ENCODE data around the gene NRGN.

DNA sequence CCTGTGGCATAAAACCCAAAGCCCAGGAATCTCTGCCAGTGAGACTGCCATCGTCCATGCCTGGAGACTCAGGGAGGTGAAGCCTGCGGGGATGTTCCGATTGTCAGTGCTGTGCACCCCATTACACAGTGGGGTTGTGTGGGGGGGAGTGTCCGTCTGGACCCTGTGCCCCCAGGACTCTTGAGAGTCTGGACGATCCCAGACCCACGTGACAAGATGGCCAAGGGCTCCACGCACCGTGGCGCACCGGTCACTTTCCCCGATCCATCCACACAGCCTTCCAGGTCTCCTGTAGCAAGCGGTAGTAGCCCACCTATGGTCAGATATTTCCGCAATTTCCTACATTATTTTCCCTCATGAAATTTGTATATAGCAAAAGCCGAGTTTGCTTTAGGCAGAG, 20.9 kb upstream of the NRGN start:
- TF ChIP-seq, protein P1, sequence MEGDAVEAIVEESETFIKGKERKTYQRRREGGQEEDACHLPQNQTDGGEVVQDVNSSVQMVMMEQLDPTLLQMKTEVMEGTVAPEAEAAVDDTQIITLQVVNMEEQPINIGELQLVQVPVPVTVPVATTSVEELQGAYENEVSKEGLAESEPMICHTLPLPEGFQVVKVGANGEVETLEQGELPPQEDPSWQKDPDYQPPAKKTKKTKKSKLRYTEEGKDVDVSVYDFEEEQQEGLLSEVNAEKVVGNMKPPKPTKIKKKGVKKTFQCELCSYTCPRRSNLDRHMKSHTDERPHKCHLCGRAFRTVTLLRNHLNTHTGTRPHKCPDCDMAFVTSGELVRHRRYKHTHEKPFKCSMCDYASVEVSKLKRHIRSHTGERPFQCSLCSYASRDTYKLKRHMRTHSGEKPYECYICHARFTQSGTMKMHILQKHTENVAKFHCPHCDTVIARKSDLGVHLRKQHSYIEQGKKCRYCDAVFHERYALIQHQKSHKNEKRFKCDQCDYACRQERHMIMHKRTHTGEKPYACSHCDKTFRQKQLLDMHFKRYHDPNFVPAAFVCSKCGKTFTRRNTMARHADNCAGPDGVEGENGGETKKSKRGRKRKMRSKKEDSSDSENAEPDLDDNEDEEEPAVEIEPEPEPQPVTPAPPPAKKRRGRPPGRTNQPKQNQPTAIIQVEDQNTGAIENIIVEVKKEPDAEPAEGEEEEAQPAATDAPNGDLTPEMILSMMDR (IDR thresholded peaks at IDR 0.05): no peak
- TF ChIP-seq POLR2A (IDR thresholded peaks at IDR 0.05): no peak
